ENCODE measurements around the gene SMARCAL1. TPM values are rescaled to one million over a fixed set of nuclear protein-coding genes. Genes with fewer than 3 reads are reported as not detected.

Gene SMARCAL1
- total RNA-seq, 1 donor from 2014 or later: 135 TPM

GRCh38 chr2:216408426-216409290, 3.6 kb upstream of the SMARCAL1 start:
- TF ChIP-seq CTCF (IDR thresholded peaks at IDR 0.05; ENCODE audit: insufficient read depth, low read length, poor library complexity, severe bottlenecking): no peak
- Histone ChIP-seq H3K4me3 (ENCODE audit: low read depth, low read length) (no peak overlapping the region), H3K27me3 (ENCODE audit: control insufficient read depth, insufficient read depth, low read length) (no peaks in the 10 kb centered on the region), H3K36me3 (ENCODE audit: control insufficient read depth, insufficient read depth, low read length) (peaks cover 1% of the 10 kb centered on the region)
- no peak for DNase-seq (ENCODE audit: low read depth)

- Histone ChIP-seq H3K4me3 (ENCODE audit: low read depth, low read length) (no peak overlapping the region), H3K27me3 (ENCODE audit: control insufficient read depth, insufficient read depth, low read length) (no peaks in the 10 kb centered on the region), H3K36me3 (ENCODE audit: control insufficient read depth, insufficient read depth, low read length) (peaks cover 4% of the 10 kb centered on the region)
- no peak for DNase-seq (ENCODE audit: low read depth)
- TF ChIP-seq CTCF (IDR thresholded peaks at IDR 0.05; ENCODE audit: insufficient read depth, low read length, poor library complexity, severe bottlenecking): no peak
Measured at GRCh38 chr2:216410550-216410949, 1.7 kb upstream of the SMARCAL1 start.

GRCh38 chr2:216413882-216414281, 1.6 kb downstream of the SMARCAL1 start:
- no peak for DNase-seq (ENCODE audit: low read depth)
- no peak overlapping the region for H3K4me3 ChIP-seq (ENCODE audit: low read depth, low read length)
- no peak for TF ChIP-seq CTCF (IDR thresholded peaks at IDR 0.05; ENCODE audit: insufficient read depth, low read length, poor library complexity, severe bottlenecking)

GRCh38 chr2:216414772-216415319, 2.6 kb downstream of the SMARCAL1 start:
- H3K27me3 ChIP-seq (ENCODE audit: control insufficient read depth, insufficient read depth, low read length): no peaks in the 10 kb centered on the region
- peaks cover 4% of the 10 kb centered on the region for H3K36me3 ChIP-seq (ENCODE audit: control insufficient read depth, insufficient read depth, low read length)
- no peak overlapping the region for H3K4me3 ChIP-seq (ENCODE audit: low read depth, low read length)
- no peak for TF ChIP-seq CTCF (IDR thresholded peaks at IDR 0.05; ENCODE audit: insufficient read depth, low read length, poor library complexity, severe bottlenecking)
- no peak for DNase-seq (ENCODE audit: low read depth)

More at GRCh38 chr2:216413882-216414281, 1.6 kb downstream of the SMARCAL1 start:
- Histone ChIP-seq H3K36me3 (ENCODE audit: control insufficient read depth, insufficient read depth, low read length) (peaks cover 4% of the 10 kb centered on the region), H3K27me3 (ENCODE audit: control insufficient read depth, insufficient read depth, low read length) (no peaks in the 10 kb centered on the region)

GRCh38 chr2:216415541-216415940, 3.3 kb downstream of the SMARCAL1 start:
- peaks cover 4% of the 10 kb centered on the region for H3K36me3 ChIP-seq (ENCODE audit: control insufficient read depth, insufficient read depth, low read length)
- H3K27me3 ChIP-seq (ENCODE audit: control insufficient read depth, insufficient read depth, low read length): no peaks in the 10 kb centered on the region
- no peak for DNase-seq (ENCODE audit: low read depth)
- TF ChIP-seq CTCF (IDR thresholded peaks at IDR 0.05; ENCODE audit: insufficient read depth, low read length, poor library complexity, severe bottlenecking): no peak
- no peak overlapping the region for H3K4me3 ChIP-seq (ENCODE audit: low read depth, low read length)
